H1 (cell line): ENCODE data around the gene FNDC3A.

Source experiments
- BCL11A ChIP-seq, 2 experiments: IDR thresholded peaks; one replicate each; pipeline ENCODE4 v1.6.1; 2011; ENCODE audit warnings: low read depth in 2 of 2, low read length in 2 of 2, mild to moderate bottlenecking in 2 of 2
- CEBPB ChIP-seq: IDR thresholded peaks from 2 replicates; pipeline ENCODE4 v1.6.1; 2012; ENCODE audit warnings: low read depth, low read length
- CTCF ChIP-seq, 3 experiments: IDR thresholded peaks; 1 replicate in 2 of 3; 2 replicates in 1 of 3; pipeline versions ENCODE4 v1.5.1 to v1.6.1; 2011; ENCODE audit warnings: low read length in 3 of 3, mild to moderate bottlenecking in 3 of 3, inconsistent platforms in 2 of 3, low read depth in 1 of 3, moderate library complexity in 1 of 3; ENCODE audit not compliant: insufficient read depth in 1 of 3; ENCODE audit errors: control extremely low read depth in 1 of 3
- EZH2 ChIP-seq: fragments of 200-600 bp; sonication (generic); IDR thresholded peaks from 2 replicates; pipeline ENCODE4 v1.7.1; 2012; ENCODE audit warnings: low read depth, mild to moderate bottlenecking, moderate library complexity, low read length, inconsistent platforms; ENCODE audit not compliant: severe bottlenecking
- GABPA ChIP-seq: IDR thresholded peaks from 2 replicates; pipeline ENCODE4 v1.6.1; 2011; ENCODE audit warnings: mild to moderate bottlenecking, low read length, moderate library complexity, borderline replicate concordance; ENCODE audit not compliant: insufficient read depth
- GTF2F1 ChIP-seq: IDR thresholded peaks from 2 replicates; pipeline ENCODE4 v1.6.1; 2012; ENCODE audit warnings: low read depth, low read length, improper control_type of control experiment, borderline replicate concordance
- JUND ChIP-seq: IDR thresholded peaks from 2 replicates; pipeline ENCODE4 v1.6.1; 2011; ENCODE audit warnings: mild to moderate bottlenecking, improper control_type of control experiment, low read length
- NRF1 ChIP-seq: IDR thresholded peaks from 2 replicates; pipeline ENCODE4 v1.6.1; 2011; ENCODE audit warnings: mild to moderate bottlenecking, low read depth, low read length, improper control_type of control experiment
- POLR2A ChIP-seq, 2 experiments: IDR thresholded peaks; 1 replicate in 1 of 2; 2 replicates in 1 of 2; pipeline ENCODE4 v1.6.1; 2011; ENCODE audit warnings: low read depth in 2 of 2, low read length in 2 of 2, mild to moderate bottlenecking in 2 of 2; ENCODE audit errors: control extremely low read depth in 1 of 2
- RFX5 ChIP-seq: IDR thresholded peaks from 2 replicates; pipeline ENCODE4 v1.6.1; 2011; ENCODE audit warnings: low read depth, low read length, improper control_type of control experiment, borderline replicate concordance
- SIRT6 ChIP-seq: IDR thresholded peaks from one replicate; pipeline ENCODE4 v1.7.1; 2012; ENCODE audit warnings: low read length, inconsistent platforms
- SRF ChIP-seq: IDR thresholded peaks from 2 replicates; pipeline ENCODE4 v1.6.1; 2011; ENCODE audit warnings: mild to moderate bottlenecking, low read depth, low read length, moderate library complexity
- YY1 ChIP-seq: IDR thresholded peaks from 2 replicates; pipeline ENCODE4 v1.6.1; 2011; ENCODE audit warnings: low read depth, mild to moderate bottlenecking, low read length
- ZNF274 ChIP-seq: IDR thresholded peaks from 2 replicates; pipeline ENCODE4 v1.7.0; 2012; ENCODE audit warnings: low read length, borderline replicate concordance; ENCODE audit errors: extremely low read depth

- TF ChIP-seq CTCF (IDR thresholded peaks at IDR 0.05; ENCODE audit: control extremely low read depth in 1 of 3, insufficient read depth in 1 of 3, low read depth in 1 of 3, low read length in 3 of 3), result no peak
- no peak for TF ChIP-seq CEBPB
- no peak for TF ChIP-seq GABPA
- no peak for TF ChIP-seq YY1
- no peak for TF ChIP-seq JUND
- no peak for TF ChIP-seq POLR2A (IDR thresholded peaks at IDR 0.05; ENCODE audit: control extremely low read depth in 1 of 2, low read depth in 2 of 2, low read length in 2 of 2)
- TF ChIP-seq SIRT6, result no peak
- TF ChIP-seq EZH2, result no peak
- no peak for TF ChIP-seq GTF2F1
- no peak for TF ChIP-seq SRF
- no peak for TF ChIP-seq BCL11A (IDR thresholded peaks at IDR 0.05; ENCODE audit: low read depth in 2 of 2, low read length in 2 of 2)
- no peak for TF ChIP-seq NRF1
- no peak for TF ChIP-seq RFX5
- no peak for TF ChIP-seq ZNF274
These were observed 65.2 kb downstream of the FNDC3A start for GRCh38 chr13:49040872-49041271.
